IPS-18a (cell line): ENCODE measurements around the gene TTBK1.
"Not testable (repeated sequence)": the region's sequence is repeated elsewhere in the genome, so short reads cannot be mapped to it uniquely, and the experiment has no call there.

ENCODE experiments used
- H3K27ac ChIP-seq: one replicate; pipeline ENCODE4 v1.5.1; 2013; ENCODE audit warnings: low read length
- H3K27me3 ChIP-seq: one replicate; pipeline ENCODE4 v1.6.1; 2013; ENCODE audit warnings: mild to moderate bottlenecking, low read length; ENCODE audit not compliant: control insufficient read depth, insufficient read depth
- H3K36me3 ChIP-seq: one replicate; pipeline ENCODE4 v1.6.1; 2013; ENCODE audit warnings: low read depth, low read length; ENCODE audit not compliant: control insufficient read depth
- H3K4me1 ChIP-seq: one replicate; pipeline ENCODE4 v1.6.1; 2013; ENCODE audit warnings: low read depth, low read length; ENCODE audit not compliant: control insufficient read depth
- H3K4me3 ChIP-seq: one replicate; pipeline ENCODE4 v1.5.1; 2013; ENCODE audit warnings: low read length
- H3K9ac ChIP-seq: one replicate; pipeline ENCODE4 v1.6.1; 2013; ENCODE audit warnings: mild to moderate bottlenecking, low read length, moderate library complexity
- H3K9me3 ChIP-seq: one replicate; pipeline ENCODE4 v1.6.1; 2013; ENCODE audit warnings: low read depth, low read length; ENCODE audit not compliant: control insufficient read depth

Gene TTBK1

GRCh38 chr6:43295456-43295855 lies 52.2 kb downstream of the TTBK1 start:
- H3K9me3 ChIP-seq, result no peaks in the 10 kb centered on the region
- H3K27me3 ChIP-seq, result no peaks in the 10 kb centered on the region
- no peaks in the 10 kb centered on the region for H3K4me1 ChIP-seq
- H3K36me3 ChIP-seq, result no peaks in the 10 kb centered on the region
- H3K9ac ChIP-seq, result no peak overlapping the region
- H3K27ac ChIP-seq, result no peak overlapping the region
- H3K4me3 ChIP-seq, result no peak overlapping the region

DNA sequence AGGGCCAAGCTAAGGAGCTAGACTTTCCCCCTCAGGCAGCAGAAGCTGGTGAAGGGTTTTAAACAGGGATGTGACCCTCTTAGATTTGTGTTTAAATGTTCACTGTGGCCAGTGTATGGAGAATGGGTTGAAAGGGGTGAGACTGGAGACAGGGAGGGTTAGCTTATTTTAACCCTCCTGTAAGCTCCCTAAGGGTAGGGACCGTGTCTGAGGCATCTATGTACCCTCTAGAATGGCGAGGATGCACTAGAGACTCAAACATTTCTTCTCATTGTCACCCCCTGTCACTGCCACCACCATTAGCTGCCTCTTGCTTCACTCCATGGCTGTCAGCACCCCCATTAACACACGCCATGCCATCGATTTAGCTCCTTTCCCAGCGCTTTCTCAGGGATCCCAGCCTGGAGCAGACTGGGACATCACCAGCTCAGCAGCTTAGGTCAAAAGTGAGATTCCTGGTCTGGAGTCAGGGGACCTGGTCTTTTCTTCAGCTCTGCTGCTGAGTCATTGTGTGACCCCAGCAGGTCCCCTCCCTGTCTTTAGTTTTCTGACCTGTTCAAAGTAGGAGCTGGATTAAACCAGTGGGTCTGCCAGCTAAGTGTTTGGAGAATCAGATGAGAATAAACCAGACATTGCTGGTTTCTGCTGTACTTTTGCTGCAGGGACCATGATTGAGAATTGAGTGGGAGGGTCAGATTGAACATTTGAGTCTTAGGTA lies 53.7 kb downstream of the TTBK1 start:
- Histone ChIP-seq H3K36me3 (no peaks in the 10 kb centered on the region), H3K9ac (no peak overlapping the region)

GRCh38 chr6:43297644-43298564 lies 54.6 kb downstream of the TTBK1 start, which contains the start of gene SLC22A7:
TSS of gene SLC22A7 (plus strand) at chr6:43298260. CDS start at chr6:43298359, 99 bp downstream.
- H3K27me3 ChIP-seq, result no peaks in the 10 kb centered on the region
- no peaks in the 10 kb centered on the region for H3K36me3 ChIP-seq
- H3K9ac ChIP-seq, result no peak within 1 kb of the TSS
- H3K4me3 ChIP-seq, result no peak within 1 kb of the TSS
- no peaks in the 10 kb centered on the region for H3K4me1 ChIP-seq
- no peak within 1 kb of the TSS for H3K27ac ChIP-seq
- no peaks in the 10 kb centered on the region for H3K9me3 ChIP-seq

More for the DNA sequence above, 53.7 kb downstream of the TTBK1 start:
- no peaks in the 10 kb centered on the region for H3K9me3 ChIP-seq
- no peak overlapping the region for H3K4me3 ChIP-seq
- no peaks in the 10 kb centered on the region for H3K27me3 ChIP-seq
- H3K27ac ChIP-seq, result no peak overlapping the region
- H3K4me1 ChIP-seq, result no peaks in the 10 kb centered on the region

GRCh38 chr6:43298565-43299337 lies 55.5 kb downstream of the TTBK1 start:
- Histone ChIP-seq H3K4me3 (no peak overlapping the region), H3K27me3 (no peaks in the 10 kb centered on the region), H3K4me1 (no peaks in the 10 kb centered on the region)

GRCh38 chr6:43299338-43300293 lies 56.3 kb downstream of the TTBK1 start:
- Histone ChIP-seq H3K27me3 (no peaks in the 10 kb centered on the region), H3K27ac (no peak overlapping the region), H3K9ac (no peak overlapping the region), H3K9me3 (no peaks in the 10 kb centered on the region), H3K4me3 (no peak overlapping the region), H3K4me1 (no peaks in the 10 kb centered on the region), H3K36me3 (no peaks in the 10 kb centered on the region)

More at GRCh38 chr6:43298565-43299337, 55.5 kb downstream of the TTBK1 start:
- Histone ChIP-seq H3K36me3 (no peaks in the 10 kb centered on the region), H3K9me3 (no peaks in the 10 kb centered on the region), H3K9ac (no peak overlapping the region), H3K27ac (no peak overlapping the region)

DNA sequence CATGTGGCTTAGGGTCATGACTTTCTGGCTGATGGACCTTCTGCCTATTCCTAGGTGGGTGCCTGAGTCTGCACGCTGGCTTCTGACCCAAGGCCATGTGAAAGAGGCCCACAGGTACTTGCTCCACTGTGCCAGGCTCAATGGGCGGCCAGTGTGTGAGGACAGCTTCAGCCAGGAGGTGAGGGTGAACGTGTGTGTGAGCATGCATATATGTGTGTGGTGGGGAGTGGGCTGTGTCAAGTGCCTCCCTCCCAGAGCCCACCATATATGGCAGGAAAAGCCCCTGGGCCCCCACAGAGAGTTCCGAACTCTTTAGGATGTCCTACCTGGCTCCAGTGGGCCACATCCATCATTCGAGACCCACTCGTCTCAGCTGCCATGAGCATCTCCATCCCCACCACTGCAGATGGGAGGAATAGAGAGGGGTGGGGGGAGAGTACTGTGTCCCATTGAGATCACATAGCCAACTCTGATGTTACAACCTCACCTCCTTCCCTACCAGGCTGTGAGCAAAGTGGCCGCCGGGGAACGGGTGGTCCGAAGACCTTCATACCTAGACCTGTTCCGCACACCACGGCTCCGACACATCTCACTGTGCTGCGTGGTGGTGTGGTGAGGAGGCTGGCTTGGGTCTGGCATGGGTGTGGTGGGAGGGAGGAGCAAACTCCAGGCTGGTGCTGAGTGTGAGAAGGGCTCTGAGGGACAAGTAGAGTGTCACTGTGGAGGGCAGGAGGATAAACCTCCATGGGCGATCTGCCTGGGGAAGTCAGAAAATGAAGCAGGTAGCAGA lies 58.0 kb downstream of the TTBK1 start:
- H3K9me3 ChIP-seq, result no peaks in the 10 kb centered on the region
- no peaks in the 10 kb centered on the region for H3K27me3 ChIP-seq
- H3K4me1 ChIP-seq, result peaks cover 4% of the 10 kb centered on the region
- no peak overlapping the region for H3K27ac ChIP-seq
- H3K9ac ChIP-seq, result no peak overlapping the region
- no peak overlapping the region for H3K4me3 ChIP-seq
- no peaks in the 10 kb centered on the region for H3K36me3 ChIP-seq

DNA sequence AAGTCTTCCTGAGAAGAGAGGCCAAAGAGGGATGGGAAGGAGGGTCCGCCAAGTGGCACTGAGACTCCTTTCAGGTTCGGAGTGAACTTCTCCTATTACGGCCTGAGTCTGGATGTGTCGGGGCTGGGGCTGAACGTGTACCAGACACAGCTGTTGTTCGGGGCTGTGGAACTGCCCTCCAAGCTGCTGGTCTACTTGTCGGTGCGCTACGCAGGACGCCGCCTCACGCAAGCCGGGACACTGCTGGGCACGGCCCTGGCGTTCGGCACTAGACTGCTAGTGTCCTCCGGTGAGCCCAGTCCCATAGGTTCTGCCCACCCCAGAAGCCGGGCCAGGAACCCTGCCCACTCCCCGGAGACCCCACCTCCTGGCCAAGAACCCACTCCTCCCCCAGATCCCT lies 58.8 kb downstream of the TTBK1 start:
- Histone ChIP-seq H3K4me3 (no peak overlapping the region), H3K9me3 (no peaks in the 10 kb centered on the region), H3K9ac (no peak overlapping the region), H3K27me3 (no peaks in the 10 kb centered on the region), H3K4me1 (peaks cover 4% of the 10 kb centered on the region), H3K36me3 (no peaks in the 10 kb centered on the region), H3K27ac (no peak overlapping the region)

DNA sequence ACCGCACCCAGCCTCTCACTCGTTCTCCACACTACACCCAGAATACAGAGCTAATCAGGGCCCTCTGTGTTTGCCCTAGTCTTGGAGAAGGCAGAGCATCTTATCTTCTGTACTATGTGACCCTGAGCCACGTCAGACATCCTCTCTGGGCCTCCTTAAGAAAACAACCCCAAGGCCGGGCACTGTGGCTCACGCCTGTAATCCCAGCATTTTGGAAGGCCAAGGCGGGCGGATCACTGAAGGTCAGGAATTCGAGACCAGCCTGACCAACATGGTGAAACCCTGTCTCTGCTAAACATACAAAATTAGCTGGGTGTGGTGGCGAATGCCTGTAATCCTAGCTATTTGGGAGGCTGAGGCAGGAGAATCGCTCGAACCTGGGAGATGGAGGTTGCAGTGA lies 59.7 kb downstream of the TTBK1 start:
- H3K36me3 ChIP-seq, H3K27ac ChIP-seq, H3K9me3 ChIP-seq, H3K9ac ChIP-seq, H3K27me3 ChIP-seq, H3K4me3 ChIP-seq, H3K4me1 ChIP-seq: not testable (repeated sequence)

GRCh38 chr6:43303751-43304331 lies 60.6 kb downstream of the TTBK1 start:
- Histone ChIP-seq H3K36me3 (no peaks in the 10 kb centered on the region), H3K27ac (no peak overlapping the region), H3K9me3 (no peaks in the 10 kb centered on the region), H3K4me3 (no peak overlapping the region), H3K27me3 (no peaks in the 10 kb centered on the region), H3K9ac (no peak overlapping the region), H3K4me1 (peaks cover 10% of the 10 kb centered on the region)

GRCh38 chr6:43304361-43304760 lies 61.1 kb downstream of the TTBK1 start:
- Histone ChIP-seq H3K36me3 (no peaks in the 10 kb centered on the region), H3K9me3 (no peaks in the 10 kb centered on the region), H3K9ac (no peak overlapping the region), H3K27ac (no peak overlapping the region), H3K4me1 (peaks cover 16% of the 10 kb centered on the region), H3K27me3 (peaks cover 4% of the 10 kb centered on the region), H3K4me3 (no peak overlapping the region)
